ENCODE data around the gene WFDC6. TPM values are rescaled to one million over a fixed set of nuclear protein-coding genes. Genes with fewer than 3 reads are reported as not detected.

The WFDC6 gene
- total and polyA plus RNA-seq, 2 of the 8 experiments (the other 6 are each of a cell fraction or from before 2014, with no cell fraction given): not detected

- 89% methylated on average over 1 of the region's 1 CpG; no CpG with 5 or more reads in 1 of the 2 experiments for whole genome bisulfite sequencing, 2 experiments (ENCODE audit: extremely low coverage in 1 of 2, insufficient coverage in 1 of 2, insufficient read length in 1 of 2, insufficient replicate concordance in 2 of 2, low coverage in 1 of 2, low lambda C conversion rate in 2 of 2, missing lambda C conversion rate in 1 of 2)
- Histone ChIP-seq H2BK12ac (ENCODE audit: low read depth, low read length) (no peak overlapping the region), H3K36me3 (ENCODE audit: control insufficient read depth in 2 of 4, insufficient read depth in 4 of 4, low read length in 3 of 4) (no peaks in the 10 kb centered on the region), H3K14ac (ENCODE audit: insufficient read length) (no peak overlapping the region), H3K79me1 (ENCODE audit: low read depth, low read length) (no peaks in the 10 kb centered on the region), H2AK5ac (ENCODE audit: low read depth, low read length) (no peak overlapping the region), H3K23me2 (ENCODE audit: low read depth, low read length) (peaks cover 3% of the 10 kb centered on the region; the same call in 1 of the 2 replicates), H3K4me3 (ENCODE audit: extremely low read depth in 1 of 4, insufficient read depth in 2 of 4, low read depth in 3 of 4, low read length in 4 of 4) (no peak overlapping the region), H4K8ac (ENCODE audit: extremely low read depth, insufficient read depth, low read length) (no peak overlapping the region), H3K9ac (replicated peaks in 1 of 4; ENCODE audit: extremely low read depth in 1 of 4, low read depth in 3 of 4, low read length in 3 of 4) (no peak overlapping the region), H3K4me2 (ENCODE audit: insufficient read depth in 1 of 2, low read depth in 2 of 2, low read length in 2 of 2) (no peak overlapping the region), H3K79me2 (ENCODE audit: control insufficient read depth in 1 of 2, insufficient read depth in 2 of 2, low read length in 2 of 2) (no peaks in the 10 kb centered on the region), H3K23ac (ENCODE audit: insufficient read length) (no peak overlapping the region), H2BK120ac (replicated peaks; ENCODE audit: low read depth, low read length) (no peak overlapping the region), H3K27me3 (replicated peaks in 1 of 4; ENCODE audit: control insufficient read depth in 3 of 4, extremely low read depth in 1 of 4, insufficient read depth in 3 of 4, low read length in 3 of 4) (no peaks in the 10 kb centered on the region), H3K27ac (ENCODE audit: low read depth, low read length) (no peak overlapping the region), H2BK15ac (ENCODE audit: low read length) (no peak overlapping the region), H3K18ac (ENCODE audit: extremely low read depth, low read length) (no peak overlapping the region), H3K9me3 (ENCODE audit: insufficient read depth in 2 of 2, low read depth in 1 of 2, low read length in 1 of 2) (no peaks in the 10 kb centered on the region; a peak in 2 of 4 replicates), H3K4ac (replicated peaks; ENCODE audit: insufficient read length, low read depth, low read length) (no peak overlapping the region), H3K4me1 (replicated peaks in 1 of 4; ENCODE audit: control insufficient read depth in 3 of 4, insufficient read depth in 4 of 4, low read length in 3 of 4) (no peaks in the 10 kb centered on the region), H2BK5ac (ENCODE audit: low read depth, low read length) (no peak overlapping the region), H4K91ac (replicated peaks; ENCODE audit: insufficient read length, low read length) (no peak overlapping the region), H2AFZ (ENCODE audit: low read length) (no peak overlapping the region), H3K56ac (replicated peaks; ENCODE audit: insufficient read length, low read depth, low read length) (no peak overlapping the region), H4K20me1 (replicated peaks in 1 of 2; ENCODE audit: control insufficient read depth in 1 of 2, insufficient read depth in 2 of 2, low read length in 2 of 2) (no peaks in the 10 kb centered on the region), H4K5ac (ENCODE audit: insufficient read length, low read depth, low read length) (no peak overlapping the region), H2BK20ac (ENCODE audit: low read length) (no peak overlapping the region)
- DNase-seq (ENCODE audit: low read depth in 1 of 2, low spot score in 2 of 2) (no peak), FAIRE-seq (no peak)
- POLR2A ChIA-PET (ENCODE audit: partially characterized antibody): no interaction called here
- CTCF ChIA-PET (ENCODE audit: partially characterized antibody): interaction anchor here (0.9 to 4.5 kb wide), 3 partner anchors 9 to 215 kb away, joined by 3 to 32 read pairs (median 5); partner anchors contain the start of gene WFDC6
- TF ChIP-seq TAF7 (optimal IDR thresholded peaks at IDR 0.05; ENCODE audit: borderline replicate concordance, low read depth, low read length): no peak
- TF ChIP-seq JUN (IDR thresholded peaks at IDR 0.05; ENCODE audit: low read depth, low read length): no peak
- no peak for TF ChIP-seq NRF1 (IDR thresholded peaks at IDR 0.05; ENCODE audit: low read depth, low read length)
- no peak for TF ChIP-seq CREB1 (IDR thresholded peaks at IDR 0.05)
- TF ChIP-seq BRCA1 (IDR thresholded peaks at IDR 0.05; ENCODE audit: low read depth, low read length): no peak
- TF ChIP-seq SAP30 (IDR thresholded peaks at IDR 0.05; ENCODE audit: insufficient read depth, insufficient replicate concordance, low read length): no peak
- no peak for TF ChIP-seq CBX8 (IDR thresholded peaks at IDR 0.05; ENCODE audit: borderline replicate concordance, low read depth, low read length)
- no peak for TF ChIP-seq PHF8 (conservative IDR thresholded peaks at IDR 0.05; ENCODE audit: low read depth, low read length)
- no peak for TF ChIP-seq CBX5 (IDR thresholded peaks at IDR 0.05; ENCODE audit: low read depth, low read length)
- TF ChIP-seq NANOG (IDR thresholded peaks at IDR 0.05; ENCODE audit: insufficient read depth, low read depth, low read length, poor library complexity, severe bottlenecking): no peak
- no peak for TF ChIP-seq SIN3A (conservative IDR thresholded peaks at IDR 0.05 in 1 of 2, IDR thresholded peaks at IDR 0.05 in 1 of 2; ENCODE audit: low read depth in 1 of 2, low read length in 2 of 2)
- TF ChIP-seq KDM4A (IDR thresholded peaks at IDR 0.05; ENCODE audit: low read depth, low read length, severe bottlenecking): no peak
- TF ChIP-seq POLR2A (IDR thresholded peaks at IDR 0.05; ENCODE audit: control extremely low read depth in 1 of 2, low read depth in 2 of 2, low read length in 2 of 2): no peak
- no peak for TF ChIP-seq YY1 (IDR thresholded peaks at IDR 0.05; ENCODE audit: low read depth, low read length)
- no peak for TF ChIP-seq SP1 (IDR thresholded peaks at IDR 0.05; ENCODE audit: low read depth, low read length)
- TF ChIP-seq EGR1 (IDR thresholded peaks at IDR 0.05; ENCODE audit: borderline replicate concordance, low read depth, low read length): no peak
Observed at GRCh38 chr20:45555198-45555597, 15.9 kb upstream of the WFDC6 start.
